GM13976 (cell line): Measurements from ENCODE around the gene ART5.
A peak's percentile ranks its signal among the peaks of the same experiment; 100 is the strongest.
"Not testable (repeated sequence)": the region's sequence is repeated elsewhere in the genome, so short reads cannot be mapped to it uniquely, and the experiment has no call there.

Source experiments
- DNase-seq: peaks from one replicate; pipeline ENCODE4 v3.0.0; 2012; ENCODE audit warnings: low spot score
- in situ Hi-C: fragments of 300-500 bp; cut with MboI; formaldehyde crosslinking; loops from one replicate; pipeline ENCODE4 v1.12.0; 2022; ENCODE audit warnings: low sequenced_read_pairs, mixed read lengths, inconsistent platforms; ENCODE audit not compliant: unreplicated experiment
- TF ChIP-seq, protein P1 (sequence below): IDR thresholded peaks from 2 replicates; pipeline ENCODE4 v1.5.1; 2012; ENCODE audit warnings: borderline replicate concordance, mild to moderate bottlenecking; ENCODE audit not compliant: insufficient read depth; ENCODE audit errors: extremely low read depth, missing control alignments, control extremely low read depth

ART5 gene

DNA sequence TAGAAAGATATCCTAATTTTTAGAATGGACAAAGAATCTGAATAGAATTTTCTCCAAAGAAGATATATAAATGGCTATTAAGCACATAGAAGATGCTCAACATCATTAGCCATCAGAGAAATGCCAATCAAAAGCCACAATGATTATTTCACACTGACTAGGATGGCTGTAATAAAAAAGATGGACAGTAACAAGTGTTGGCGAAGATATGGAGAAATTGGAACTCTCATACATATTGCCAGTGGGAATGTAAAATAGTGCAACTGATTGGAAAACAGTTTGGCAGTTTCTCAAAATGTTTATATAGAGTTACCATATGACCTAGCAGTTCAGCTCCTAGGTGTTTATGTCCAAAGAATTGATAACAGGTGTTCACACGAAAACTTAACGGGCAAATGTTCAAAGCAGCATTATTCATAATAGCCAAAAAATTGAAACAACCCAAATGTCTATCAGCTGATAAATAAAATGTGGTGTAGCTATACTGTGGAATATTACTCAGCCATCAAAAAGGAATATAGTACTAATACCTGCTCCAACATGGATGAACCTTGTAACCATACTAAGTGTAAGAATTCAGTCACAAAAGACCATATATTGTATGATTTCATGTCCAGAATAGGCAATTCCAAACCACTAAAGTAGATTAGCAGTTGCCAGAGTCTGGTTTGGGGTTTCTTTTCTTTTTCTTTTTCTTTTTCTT, 29.7 kb downstream of the ART5 start:
- in situ Hi-C loops: no loop called here
- DNase-seq: no peak
- TF ChIP-seq, protein P1, sequence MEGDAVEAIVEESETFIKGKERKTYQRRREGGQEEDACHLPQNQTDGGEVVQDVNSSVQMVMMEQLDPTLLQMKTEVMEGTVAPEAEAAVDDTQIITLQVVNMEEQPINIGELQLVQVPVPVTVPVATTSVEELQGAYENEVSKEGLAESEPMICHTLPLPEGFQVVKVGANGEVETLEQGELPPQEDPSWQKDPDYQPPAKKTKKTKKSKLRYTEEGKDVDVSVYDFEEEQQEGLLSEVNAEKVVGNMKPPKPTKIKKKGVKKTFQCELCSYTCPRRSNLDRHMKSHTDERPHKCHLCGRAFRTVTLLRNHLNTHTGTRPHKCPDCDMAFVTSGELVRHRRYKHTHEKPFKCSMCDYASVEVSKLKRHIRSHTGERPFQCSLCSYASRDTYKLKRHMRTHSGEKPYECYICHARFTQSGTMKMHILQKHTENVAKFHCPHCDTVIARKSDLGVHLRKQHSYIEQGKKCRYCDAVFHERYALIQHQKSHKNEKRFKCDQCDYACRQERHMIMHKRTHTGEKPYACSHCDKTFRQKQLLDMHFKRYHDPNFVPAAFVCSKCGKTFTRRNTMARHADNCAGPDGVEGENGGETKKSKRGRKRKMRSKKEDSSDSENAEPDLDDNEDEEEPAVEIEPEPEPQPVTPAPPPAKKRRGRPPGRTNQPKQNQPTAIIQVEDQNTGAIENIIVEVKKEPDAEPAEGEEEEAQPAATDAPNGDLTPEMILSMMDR: no peak

DNA sequence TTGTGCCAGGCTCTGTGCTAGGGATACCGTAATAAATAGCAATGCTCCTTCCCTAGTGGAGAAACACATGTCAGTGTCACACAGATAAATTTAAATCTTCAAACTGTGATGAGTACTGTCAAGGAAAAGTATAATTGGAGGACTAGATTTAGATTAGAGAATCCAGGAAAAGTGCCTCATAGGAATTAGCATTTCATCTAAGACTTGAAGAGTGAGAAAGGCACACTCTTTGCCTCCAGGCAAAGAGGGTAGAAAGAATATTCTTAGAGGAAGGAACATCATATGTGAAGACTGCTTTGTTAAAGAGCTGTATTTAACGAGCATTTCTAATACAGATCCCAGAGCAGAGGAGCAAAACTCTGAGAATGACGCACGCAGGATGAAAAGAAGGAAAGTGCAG, 30.9 kb downstream of the ART5 start:
- TF ChIP-seq, protein P1: no peak
- in situ Hi-C loops: no loop called here

GRCh38 chr11:3609416-3610265, 32.2 kb downstream of the ART5 start:
- in situ Hi-C loops: no loop called here
- peak; percentile 60 for DNase-seq
- TF ChIP-seq, protein P1: peak; percentile 70

More for the DNA sequence above, 30.9 kb downstream of the ART5 start:
- no peak for DNase-seq

DNA sequence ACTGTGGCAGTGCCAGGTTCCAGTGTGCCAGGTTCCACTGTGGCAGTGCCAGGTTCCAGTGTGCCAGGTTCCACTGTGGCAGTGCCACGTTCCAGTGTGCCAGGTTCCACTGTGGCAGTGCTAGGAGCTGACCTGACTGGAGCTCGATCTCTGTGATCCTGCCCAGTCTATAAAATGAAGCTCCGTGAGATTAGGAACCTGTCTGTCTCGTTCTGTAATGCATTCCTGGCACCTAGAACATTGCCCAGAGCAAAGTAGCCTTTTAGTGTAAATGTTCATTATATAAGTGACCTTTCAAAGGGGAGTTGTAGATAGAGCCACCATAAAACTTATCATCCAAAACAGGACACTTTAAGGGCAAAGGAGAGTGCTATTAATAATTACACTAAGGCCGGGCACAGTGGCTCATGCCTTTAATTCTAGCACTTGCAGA, 36.0 kb downstream of the ART5 start:
- no peak for DNase-seq
- TF ChIP-seq, protein P1: no peak
- in situ Hi-C loops: no loop called here

DNA sequence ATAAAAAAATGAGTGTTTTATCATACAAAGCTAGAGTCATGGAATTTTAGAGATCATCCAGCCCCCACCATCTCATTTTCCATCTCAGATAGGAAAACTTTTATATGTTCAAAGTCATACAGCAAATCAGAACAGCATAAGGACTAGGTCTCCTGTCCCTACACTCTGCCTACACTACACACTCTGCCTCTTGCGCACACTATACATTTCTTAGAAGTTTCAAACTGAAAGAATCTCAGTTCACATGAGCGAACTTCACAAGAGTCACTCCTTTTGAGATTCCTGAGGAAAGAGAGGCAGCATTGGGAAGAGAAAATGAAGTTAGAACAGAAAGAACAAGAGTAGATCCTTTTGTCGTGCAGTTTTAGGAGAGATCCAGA, 36.5 kb downstream of the ART5 start:
- TF ChIP-seq, protein P1: no peak
- in situ Hi-C loops: no loop called here
- DNase-seq: no peak

- in situ Hi-C loops: no loop called here
- no peak for DNase-seq
- TF ChIP-seq, protein P1: no peak
Observed at GRCh38 chr11:3604167-3604566, 37.6 kb downstream of the ART5 start.

DNA sequence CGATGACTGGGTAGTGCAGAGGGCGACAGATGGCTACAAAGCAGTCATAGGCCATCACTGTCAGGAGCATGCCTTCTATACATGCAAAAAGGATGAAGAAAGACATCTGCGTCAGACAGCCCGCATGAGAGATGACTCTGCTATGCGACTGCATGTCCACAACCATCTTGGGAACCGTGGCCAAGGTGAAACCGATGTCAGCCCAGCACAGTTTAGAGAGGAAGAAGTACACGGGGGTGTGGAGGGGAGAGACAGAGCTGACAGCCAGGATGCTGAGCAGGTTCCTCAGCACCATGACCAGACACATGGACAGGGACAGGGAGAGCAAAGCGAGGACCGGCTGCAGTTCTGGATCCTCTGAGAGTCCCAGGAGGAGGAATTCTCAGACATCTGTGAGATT, 41.6 kb downstream of the ART5 start:
- DNase-seq, in situ Hi-C loops: not testable (repeated sequence)

- DNase-seq, in situ Hi-C loops: not testable (repeated sequence)
Observed at GRCh38 chr11:3597743-3598142, 44.0 kb downstream of the ART5 start.

DNA sequence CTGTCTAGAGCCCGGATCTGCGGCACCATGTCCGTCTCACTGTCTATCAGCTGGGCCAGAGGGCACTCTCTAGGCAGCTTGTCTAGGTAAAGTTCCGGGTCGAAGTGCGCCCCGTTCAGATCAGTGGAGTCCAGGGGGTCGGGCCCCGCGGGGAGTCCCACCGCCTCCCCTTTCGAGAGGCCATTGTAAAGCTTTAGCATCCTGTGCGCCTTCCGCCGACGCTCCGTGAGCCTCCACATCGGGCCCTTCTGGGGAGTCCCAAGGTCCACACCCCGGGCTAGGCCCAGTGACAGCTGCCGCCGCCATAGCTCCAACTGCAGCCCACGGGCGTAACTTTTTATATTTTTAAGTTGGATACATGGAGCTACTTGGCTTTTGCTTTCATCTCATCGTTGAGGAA, 50.5 kb downstream of the ART5 start:
- in situ Hi-C loops, DNase-seq: not testable (repeated sequence)

- DNase-seq, in situ Hi-C loops: not testable (repeated sequence)
Observed at GRCh38 chr11:3590193-3590592, 51.6 kb downstream of the ART5 start.
